Cardiac septum (tissue), 1 donor: ENCODE measurements around the gene KAZN. TPM values are rescaled to one million over a fixed set of nuclear protein-coding genes. Genes with fewer than 3 reads are reported as not detected.
A peak's percentile ranks its signal among the peaks of the same experiment; 100 is the strongest.

Experiments
- DNase-seq: peaks from one replicate; pipeline ENCODE4 v3.0.0-alpha.2; 2020; ENCODE audit warnings: low spot score
- intact Hi-C: fragments of 100-400 bp; cut with DNase I; formaldehyde crosslinking; loops from one replicate; pipeline ENCODE4 v1.14.0; 2022
- total RNA-seq: library from RNA; stranded (reverse); fragmentation: NEBNext Ultra II Directional; extraction: Animal tissue kit (Norgen Biotek cat#: 25700); gene quantifications from one replicate; pipeline ENCODE4 v1.2.1, GENCODE V29; 2021
- donor health status: DM: no; HTN: no; CAD: no.

Gene KAZN
- total RNA-seq, 1 donor from 2014 or later: 3.1 TPM

GRCh38 chr1:14662116-14662515 lies 63.6 kb downstream of the KAZN start:
- intact Hi-C loops: no loop called here
- DNase-seq: no peak

GRCh38 chr1:14663773-14664172 lies 65.3 kb downstream of the KAZN start:
- no peak for DNase-seq
- intact Hi-C loops: no loop called here

GRCh38 chr1:14666373-14666772 lies 67.9 kb downstream of the KAZN start:
- DNase-seq: no peak
- intact Hi-C loops: no loop called here

GRCh38 chr1:14666962-14667650 lies 68.6 kb downstream of the KAZN start:
- intact Hi-C loops: no loop called here
- DNase-seq: no peak

- no peak for DNase-seq
- intact Hi-C loops: no loop called here
These were observed 69.1 kb downstream of the KAZN start for GRCh38 chr1:14667651-14667984.

GRCh38 chr1:14668538-14668937 lies 70.1 kb downstream of the KAZN start:
- intact Hi-C loops: no loop called here
- no peak for DNase-seq

- no peak for DNase-seq
- intact Hi-C loops: no loop called here
These were observed 73.5 kb downstream of the KAZN start for GRCh38 chr1:14672005-14672404.

- intact Hi-C loops: no loop called here
- DNase-seq: no peak
These were observed 75.5 kb downstream of the KAZN start for GRCh38 chr1:14674030-14674429.

GRCh38 chr1:14676400-14676799 lies 77.9 kb downstream of the KAZN start:
- intact Hi-C loops: no loop called here

GRCh38 chr1:14677292-14677971 lies 78.9 kb downstream of the KAZN start:
- intact Hi-C loops: no loop called here
- peak; percentile 46 for DNase-seq

More at GRCh38 chr1:14676400-14676799, 77.9 kb downstream of the KAZN start:
- no peak for DNase-seq

GRCh38 chr1:14678011-14678638 lies 79.6 kb downstream of the KAZN start:
- DNase-seq: peak; percentile 43
- intact Hi-C loops: no loop called here

GRCh38 chr1:14679027-14679688 lies 80.7 kb downstream of the KAZN start:
- intact Hi-C loops: no loop called here

GRCh38 chr1:14681182-14681581 lies 82.7 kb downstream of the KAZN start:
- intact Hi-C loops: no loop called here
- no peak for DNase-seq

More at GRCh38 chr1:14679027-14679688, 80.7 kb downstream of the KAZN start:
- no peak for DNase-seq

GRCh38 chr1:14682941-14683621 lies 84.6 kb downstream of the KAZN start:
- no peak for DNase-seq
- intact Hi-C loops: no loop called here

- DNase-seq: no peak
- intact Hi-C loops: no loop called here
These were observed 86.6 kb downstream of the KAZN start for GRCh38 chr1:14685078-14685477.

GRCh38 chr1:14686701-14687100 lies 88.2 kb downstream of the KAZN start:
- intact Hi-C loops: no loop called here
- no peak for DNase-seq

- no peak for DNase-seq
- intact Hi-C loops: no loop called here
These were observed 88.7 kb downstream of the KAZN start for GRCh38 chr1:14687147-14687546.

GRCh38 chr1:14689996-14690615 lies 91.6 kb downstream of the KAZN start:
- no peak for DNase-seq
- intact Hi-C loops: no loop called here

- intact Hi-C loops: no loop called here
- no peak for DNase-seq
These were observed 95.5 kb downstream of the KAZN start for GRCh38 chr1:14693949-14694348.
